Choroid plexus epithelial cell (primary cell): ENCODE data around the gene FRMD4B.

Source experiments
- DNase-seq: peaks from one replicate; pipeline ENCODE4 v3.0.0-alpha.2; 2010; ENCODE audit warnings: low read depth
- H3K4me3 ChIP-seq: 2 replicates; pipeline ENCODE4 v1.5.1; 2011; ENCODE audit warnings: low read depth, mild to moderate bottlenecking, control low read depth, low read length, moderate library complexity
- CTCF ChIP-seq: conservative IDR thresholded peaks from 2 replicates; pipeline ENCODE4 v1.5.1; 2011; ENCODE audit warnings: low read depth, mild to moderate bottlenecking, control low read depth, inconsistent platforms, low read length, moderate library complexity

FRMD4B gene

GRCh38 chr3:69249001-69249400 is 136.9 kb downstream of the FRMD4B start:
- DNase-seq = no peak
- no peak for TF ChIP-seq CTCF
- no peak overlapping the region for H3K4me3 ChIP-seq

- no peak overlapping the region for H3K4me3 ChIP-seq
- DNase-seq = no peak
- no peak for TF ChIP-seq CTCF
These were observed 137.5 kb downstream of the FRMD4B start for GRCh38 chr3:69248436-69248835.

- DNase-seq = no peak
- TF ChIP-seq CTCF = no peak
- no peak overlapping the region for H3K4me3 ChIP-seq
These were observed 139.3 kb downstream of the FRMD4B start for GRCh38 chr3:69246612-69247011.

GRCh38 chr3:69244039-69244438 is 141.8 kb downstream of the FRMD4B start:
- no peak overlapping the region for H3K4me3 ChIP-seq
- no peak for TF ChIP-seq CTCF
- no peak for DNase-seq

- no peak for TF ChIP-seq CTCF
- DNase-seq = no peak
- no peak overlapping the region for H3K4me3 ChIP-seq
These were observed 144.1 kb downstream of the FRMD4B start for GRCh38 chr3:69241769-69242168.

- H3K4me3 ChIP-seq = no peak overlapping the region
- peak; percentile 19 for DNase-seq
- no peak for TF ChIP-seq CTCF
These were observed 145.0 kb downstream of the FRMD4B start for GRCh38 chr3:69240651-69241568.

GRCh38 chr3:69239063-69239462 is 146.8 kb downstream of the FRMD4B start:
- no peak for TF ChIP-seq CTCF
- H3K4me3 ChIP-seq = no peak overlapping the region
- DNase-seq = no peak
